Measurements from ENCODE around the gene SLC6A17.
A peak's percentile ranks its signal among the peaks of the same experiment; 100 is the strongest.

The SLC6A17 gene

DNA sequence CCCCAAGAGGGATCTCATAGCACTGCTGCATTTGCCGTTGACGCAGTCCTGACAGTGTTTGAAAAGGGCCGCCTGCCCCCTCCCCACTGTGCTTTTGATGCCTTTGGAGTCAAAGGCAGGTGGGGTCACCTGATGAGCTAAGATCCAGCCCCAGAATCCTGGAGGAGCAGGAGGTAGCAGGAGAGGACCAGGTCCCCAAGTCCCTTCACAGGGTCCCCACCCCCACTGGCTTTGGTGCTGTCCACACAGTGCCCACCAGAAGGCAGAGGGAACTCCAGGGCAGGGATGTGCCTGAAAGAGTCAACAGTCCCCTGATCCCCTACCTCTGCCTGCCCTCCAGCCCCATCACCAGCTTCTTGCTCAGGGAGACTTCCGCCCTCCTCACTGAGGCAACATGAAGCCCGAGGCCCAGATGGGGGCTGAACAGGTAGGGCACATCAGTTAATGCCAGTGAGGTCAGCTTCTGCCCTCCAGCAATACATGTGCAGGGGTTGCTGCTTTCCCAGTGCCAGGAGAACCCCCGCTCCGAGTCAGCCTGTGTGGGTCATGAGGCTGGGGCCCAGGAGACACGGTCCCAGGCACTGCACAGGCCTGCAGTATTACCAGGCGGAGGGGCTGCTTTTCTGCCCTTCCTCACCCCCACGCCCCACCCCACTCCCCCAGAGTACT is 51.0 kb downstream of the SLC6A17 start:
- Histone ChIP-seq H3K36me3 (ENCODE audit: control insufficient read depth, insufficient read depth, low read length) (no peaks in the 10 kb centered on the region), H3K79me2 (no peaks in the 10 kb centered on the region), H2AFZ (no peak overlapping the region), H3K4me1 (no peaks in the 10 kb centered on the region), H3K9me3 (ENCODE audit: control insufficient read depth, low read length) (no peaks in the 10 kb centered on the region), H3K9ac (no peak overlapping the region), H3K4me3 (ENCODE audit: low read depth, low read length) (no peak overlapping the region), H3K4me2 (ENCODE audit: low read length) (no peak overlapping the region), H3K27ac (no peak overlapping the region), H3K27me3 (ENCODE audit: control insufficient read depth, insufficient read depth, low read length) (no peaks in the 10 kb centered on the region)
- TF ChIP-seq, protein P1, sequence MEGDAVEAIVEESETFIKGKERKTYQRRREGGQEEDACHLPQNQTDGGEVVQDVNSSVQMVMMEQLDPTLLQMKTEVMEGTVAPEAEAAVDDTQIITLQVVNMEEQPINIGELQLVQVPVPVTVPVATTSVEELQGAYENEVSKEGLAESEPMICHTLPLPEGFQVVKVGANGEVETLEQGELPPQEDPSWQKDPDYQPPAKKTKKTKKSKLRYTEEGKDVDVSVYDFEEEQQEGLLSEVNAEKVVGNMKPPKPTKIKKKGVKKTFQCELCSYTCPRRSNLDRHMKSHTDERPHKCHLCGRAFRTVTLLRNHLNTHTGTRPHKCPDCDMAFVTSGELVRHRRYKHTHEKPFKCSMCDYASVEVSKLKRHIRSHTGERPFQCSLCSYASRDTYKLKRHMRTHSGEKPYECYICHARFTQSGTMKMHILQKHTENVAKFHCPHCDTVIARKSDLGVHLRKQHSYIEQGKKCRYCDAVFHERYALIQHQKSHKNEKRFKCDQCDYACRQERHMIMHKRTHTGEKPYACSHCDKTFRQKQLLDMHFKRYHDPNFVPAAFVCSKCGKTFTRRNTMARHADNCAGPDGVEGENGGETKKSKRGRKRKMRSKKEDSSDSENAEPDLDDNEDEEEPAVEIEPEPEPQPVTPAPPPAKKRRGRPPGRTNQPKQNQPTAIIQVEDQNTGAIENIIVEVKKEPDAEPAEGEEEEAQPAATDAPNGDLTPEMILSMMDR (IDR thresholded peaks at IDR 0.05) = no peak

DNA sequence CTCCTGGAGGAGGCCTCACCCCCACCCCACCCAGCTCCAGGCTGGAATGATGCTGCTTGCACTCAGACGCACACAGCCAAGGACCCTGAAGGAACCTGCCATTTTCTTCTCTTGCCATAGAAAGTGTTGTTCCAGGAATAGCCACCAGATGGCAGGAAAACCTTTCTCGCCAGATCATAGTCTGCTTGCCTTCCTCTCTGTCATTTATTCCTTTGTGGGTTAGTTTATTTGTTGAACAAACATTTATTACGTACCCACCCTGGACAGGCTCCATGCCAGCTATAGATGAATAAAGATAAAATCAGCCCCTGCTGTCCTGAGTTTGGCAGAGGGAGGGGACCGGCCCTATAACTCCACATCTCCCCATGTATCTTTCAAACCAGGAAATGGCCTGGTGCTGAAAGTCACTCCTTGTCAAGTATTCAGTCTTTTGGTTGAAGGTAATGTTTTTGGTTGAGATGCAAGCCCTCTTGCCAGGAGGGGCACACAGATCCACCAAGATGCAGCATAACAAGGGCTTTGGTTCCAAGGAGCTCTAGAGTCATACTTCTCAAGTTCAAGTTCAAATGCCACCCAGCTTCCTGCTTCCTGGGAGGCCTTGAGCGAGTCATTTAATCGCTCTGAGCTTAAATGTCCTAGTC is 52.8 kb downstream of the SLC6A17 start:
- Histone ChIP-seq H3K9me3 (ENCODE audit: control insufficient read depth, low read length) (no peaks in the 10 kb centered on the region), H3K36me3 (ENCODE audit: control insufficient read depth, insufficient read depth, low read length) (no peaks in the 10 kb centered on the region), H3K27ac (no peak overlapping the region), H2AFZ (peak overlapping the region; percentile 8), H3K4me2 (ENCODE audit: low read length) (no peak overlapping the region), H3K4me3 (ENCODE audit: low read depth, low read length) (no peak overlapping the region), H3K9ac (no peak overlapping the region), H3K4me1 (no peaks in the 10 kb centered on the region), H3K27me3 (ENCODE audit: control insufficient read depth, insufficient read depth, low read length) (no peaks in the 10 kb centered on the region), H3K79me2 (no peaks in the 10 kb centered on the region)
- TF ChIP-seq, protein P1 (IDR thresholded peaks at IDR 0.05) = peak; percentile 73

DNA sequence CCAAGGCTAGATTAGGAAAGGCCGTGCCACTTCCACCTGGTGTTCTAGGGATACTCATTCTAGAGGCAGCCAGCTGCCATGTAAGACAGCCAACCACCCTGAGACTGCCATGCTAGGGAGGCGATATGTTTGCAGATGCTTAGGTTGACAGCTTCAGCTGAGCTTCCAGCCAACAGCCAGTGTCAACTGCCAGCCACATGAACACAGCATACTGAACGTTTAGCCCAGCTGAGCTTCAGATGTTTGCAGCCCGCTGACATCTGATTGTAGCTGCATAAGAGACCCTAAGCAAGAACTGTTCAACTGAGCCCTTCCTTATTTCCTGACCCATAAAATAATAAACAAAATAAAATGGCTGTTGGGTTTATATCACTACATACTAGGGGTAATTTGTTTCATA is 54.9 kb downstream of the SLC6A17 start:
- no peaks in the 10 kb centered on the region for H3K9me3 ChIP-seq (ENCODE audit: control insufficient read depth, low read length)
- no peak overlapping the region for H2AFZ ChIP-seq
- no peak overlapping the region for H3K4me3 ChIP-seq (ENCODE audit: low read depth, low read length)
- no peaks in the 10 kb centered on the region for H3K27me3 ChIP-seq (ENCODE audit: control insufficient read depth, insufficient read depth, low read length)
- no peak overlapping the region for H3K4me2 ChIP-seq (ENCODE audit: low read length)
- H3K79me2 ChIP-seq = no peaks in the 10 kb centered on the region
- no peak overlapping the region for H3K27ac ChIP-seq
- H3K36me3 ChIP-seq (ENCODE audit: control insufficient read depth, insufficient read depth, low read length) = no peaks in the 10 kb centered on the region
- no peaks in the 10 kb centered on the region for H3K4me1 ChIP-seq
- TF ChIP-seq, protein P1 (IDR thresholded peaks at IDR 0.05) = no peak
- no peak overlapping the region for H3K9ac ChIP-seq

DNA sequence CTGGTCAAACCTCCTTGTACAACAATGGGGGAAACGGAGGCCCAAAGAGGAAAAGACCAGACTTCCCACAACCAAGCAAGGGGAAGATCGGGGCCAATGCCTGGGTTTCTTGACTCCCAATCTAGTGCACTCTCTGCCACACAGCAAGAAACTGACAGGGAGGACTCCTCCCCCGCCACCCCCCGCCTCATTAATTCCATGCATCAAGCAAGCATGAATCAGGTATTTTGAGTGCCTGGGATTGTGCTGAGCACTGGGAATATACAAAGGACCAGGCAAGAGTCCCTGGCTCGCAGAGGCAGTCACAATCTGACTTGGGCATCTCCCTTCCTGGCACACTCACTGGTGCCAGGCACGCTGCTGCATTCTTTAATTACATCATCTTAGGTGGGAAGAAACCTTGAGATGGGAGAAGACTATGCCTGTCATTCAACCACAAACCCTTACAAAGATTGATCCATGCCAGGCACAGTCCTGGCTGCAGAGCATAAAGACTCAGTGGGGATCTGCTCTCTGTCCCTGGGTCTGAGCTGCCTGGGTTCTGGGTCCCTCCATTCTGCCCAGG is 55.4 kb downstream of the SLC6A17 start:
- H3K27me3 ChIP-seq (ENCODE audit: control insufficient read depth, insufficient read depth, low read length) = no peaks in the 10 kb centered on the region
- no peaks in the 10 kb centered on the region for H3K4me1 ChIP-seq
- TF ChIP-seq, protein P1 (IDR thresholded peaks at IDR 0.05) = no peak
- H2AFZ ChIP-seq = no peak overlapping the region
- no peaks in the 10 kb centered on the region for H3K36me3 ChIP-seq (ENCODE audit: control insufficient read depth, insufficient read depth, low read length)
- H3K27ac ChIP-seq = no peak overlapping the region
- H3K79me2 ChIP-seq = no peaks in the 10 kb centered on the region
- no peak overlapping the region for H3K4me2 ChIP-seq (ENCODE audit: low read length)
- H3K4me3 ChIP-seq (ENCODE audit: low read depth, low read length) = no peak overlapping the region
- H3K9me3 ChIP-seq (ENCODE audit: control insufficient read depth, low read length) = no peaks in the 10 kb centered on the region
- H3K9ac ChIP-seq = no peak overlapping the region
